B cell (primary cell): ENCODE data around the gene HLA-B. TPM values are rescaled to one million over a fixed set of nuclear protein-coding genes. Genes with fewer than 3 reads are reported as not detected.
"Not testable (repeated sequence)": the region's sequence is repeated elsewhere in the genome, so short reads cannot be mapped to it uniquely, and the experiment has no call there.

Experiments
- ATAC-seq: fragments of 200-7000 bp; cut with Tn5 transposase; one replicate; pipeline ENCODE4 v1.10.0; 2021; ENCODE audit warnings: low read depth, mild to moderate bottlenecking, moderate number of reproducible peaks, moderate library complexity
- CTCF ChIA-PET: fragments of 350-600 bp; sonication (Branson Sonifier 250); formaldehyde crosslinking; loops from one replicate; lab custom pipeline; 2021; ENCODE audit warnings: antibody characterized with exemption, inconsistent platforms; lab: Charles Lee
- POLR2A ChIA-PET: fragments of 350-600 bp; sonication (Branson Sonifier 250); formaldehyde crosslinking; loops from one replicate; lab custom pipeline; 2021; ENCODE audit warnings: antibody characterized with exemption; lab: Charles Lee
- DNase-seq: peaks from one replicate; pipeline ENCODE4 v3.0.0; 2013
- H2AFZ ChIP-seq: 2 replicates; pipeline ENCODE4 v1.6.1; 2012; ENCODE audit warnings: mild to moderate bottlenecking, low read depth, low read length; ENCODE audit not compliant: insufficient read depth, poor library complexity, severe bottlenecking
- H3K27ac ChIP-seq, 2 donors: 1 replicate in 1 of 2; 2 replicates in 1 of 2; pipeline ENCODE4 v1.5.1; 2012 to 2013; ENCODE audit warnings: low read length in 2 of 2, mild to moderate bottlenecking in 2 of 2, moderate library complexity in 1 of 2
- H3K27me3 ChIP-seq, 4 experiments: fragments of 200-600 bp in 1 of 4; sonication (generic) in 1 of 4; replicated peaks in 1 of 4; 1 replicate in 2 of 4; 2 replicates in 2 of 4; pipeline versions ENCODE4 v1.6.1 to v1.7.0; 2013 to 2016; ENCODE audit warnings: low read length in 3 of 4, mild to moderate bottlenecking in 2 of 4, mixed read lengths in 1 of 4, moderate library complexity in 1 of 4; ENCODE audit not compliant: insufficient read depth in 4 of 4, control insufficient read depth in 3 of 4; ENCODE audit errors: control extremely low read depth in 1 of 4
- H3K36me3 ChIP-seq, 2 experiments: replicated peaks in 1 of 2; 1 replicate in 1 of 2; 2 replicates in 1 of 2; pipeline versions ENCODE4 v1.6.1 to v1.7.1; 2013; ENCODE audit warnings: low read length in 1 of 2; ENCODE audit not compliant: insufficient read depth in 2 of 2, control insufficient read depth in 1 of 2; ENCODE audit errors: control extremely low read depth in 1 of 2, extremely low read depth in 1 of 2
- H3K4me1 ChIP-seq, 2 donors: fragments of 200-600 bp in 1 of 2; sonication (generic) in 1 of 2; 1 replicate in 1 of 2; 2 replicates in 1 of 2; pipeline versions ENCODE4 v1.5.1 to v1.6.1; 2013 to 2017; ENCODE audit warnings: low read length in 2 of 2; ENCODE audit not compliant: control insufficient read depth in 2 of 2, insufficient read depth in 2 of 2
- H3K4me2 ChIP-seq: replicated peaks from 2 replicates; pipeline ENCODE3; 2012; ENCODE audit warnings: mild to moderate bottlenecking, low read depth, low read length; ENCODE audit not compliant: poor library complexity, severe bottlenecking
- H3K4me3 ChIP-seq, 5 experiments: fragments of 200-600 bp in 1 of 5; sonication (generic) in 1 of 5; 1 replicate in 3 of 5; 2 replicates in 2 of 5; pipeline versions ENCODE4 v1.5.1 to v1.7.0; 2011 to 2016; ENCODE audit warnings: low read length in 4 of 5, mild to moderate bottlenecking in 4 of 5, low read depth in 2 of 5, control low read depth in 1 of 5, moderate library complexity in 1 of 5; ENCODE audit not compliant: insufficient read depth in 1 of 5; ENCODE audit errors: control extremely low read depth in 1 of 5, extremely low read depth in 1 of 5
- H3K79me2 ChIP-seq: fragments of 200-600 bp; sonication (generic); one replicate; pipeline ENCODE4 v1.6.0; 2016; ENCODE audit warnings: low read length; ENCODE audit not compliant: control insufficient read depth, insufficient read depth
- H3K9ac ChIP-seq: fragments of 200-600 bp; sonication (generic); 2 replicates; pipeline ENCODE4 v1.6.1; 2017; ENCODE audit warnings: mild to moderate bottlenecking, low read length, moderate library complexity
- H3K9me3 ChIP-seq, 3 donors: one replicate each; pipeline versions ENCODE4 v1.6.1 to v1.7.1; 2013; ENCODE audit warnings: low read length in 2 of 3; ENCODE audit not compliant: control insufficient read depth in 2 of 3, insufficient read depth in 1 of 3; ENCODE audit errors: control extremely low read depth in 1 of 3
- H4K20me1 ChIP-seq: 2 replicates; pipeline ENCODE4 v1.6.0; 2012; ENCODE audit warnings: mild to moderate bottlenecking, low read length; ENCODE audit not compliant: insufficient read depth, control insufficient read depth, poor library complexity, severe bottlenecking
- H3K27ac Mint-ChIP-seq: one replicate; pipeline ENCODE4 v1.8.0; 2021; ENCODE audit warnings: mixed read lengths
- H3K27me3 Mint-ChIP-seq: one replicate; pipeline ENCODE4 v1.8.0; 2021; ENCODE audit warnings: mixed read lengths
- H3K4me1 Mint-ChIP-seq: one replicate; pipeline ENCODE4 v1.8.0; 2021; ENCODE audit warnings: mixed read lengths
- H3K4me3 Mint-ChIP-seq: one replicate; pipeline ENCODE4 v1.8.0; 2021; ENCODE audit warnings: mixed read lengths
- H3K9me3 Mint-ChIP-seq: one replicate; pipeline ENCODE4 v1.8.0; 2022; ENCODE audit warnings: mixed read lengths; ENCODE audit not compliant: insufficient read depth
- CTCF ChIP-seq: fragments of 200-600 bp; IDR thresholded peaks from one replicate; pipeline ENCODE4 v1.8.0; 2022; ENCODE audit warnings: antibody characterized with exemption, mild to moderate bottlenecking
- EZH2 ChIP-seq: IDR thresholded peaks from 2 replicates; pipeline ENCODE4 v1.6.1; 2012; ENCODE audit warnings: borderline replicate concordance, low read depth, mild to moderate bottlenecking, moderate library complexity, low read length; ENCODE audit not compliant: insufficient read depth, poor library complexity, severe bottlenecking
- WGBS: methylation state at CpG from one replicate; pipeline ENCODE4 v1.1.5; 2013; ENCODE audit warnings: missing lambda C conversion rate; ENCODE audit not compliant: insufficient coverage; 5-methylcytosine and 5-hydroxymethylcytosine counted together
- intact Hi-C: fragments of 100-400 bp; cut with micrococcal nuclease; formaldehyde crosslinking; loops from one replicate; pipeline ENCODE4 v1.10.0; 2022
- polyA plus RNA-seq: library from polyadenylated mRNA; depleted of rRNA; stranded (reverse); fragments of >200 nt; gene quantifications from 2 replicates; pipeline ENCODE4 v1.2.3, GENCODE V29; 2012
- total RNA-seq, 2 donors: library from RNA; stranded (reverse); fragments of 120-200 nt in 1 of 2; gene quantifications; 1 replicate in 1 of 2; 2 replicates in 1 of 2; pipeline versions ENCODE4 v1.2.3 to v1.2.4, GENCODE V29; 2013 to 2022

HLA-B gene
- total and polyA plus RNA-seq, 2 donors (not counting 1 experiment from before 2014, with no cell fraction given): 4,028 to 7,345 TPM

GRCh38 chr6:31397901-31398525 lies 41.0 kb upstream of the HLA-B start:
- H3K9me3 ChIP-seq: no peaks in the 10 kb centered on the region
- peaks cover 0 to 15% of the 10 kb centered on the region in 2 experiments for H3K36me3 ChIP-seq
- peaks cover 40% of the 10 kb centered on the region for H3K4me1 Mint-ChIP-seq
- intact Hi-C loops: loop anchor here (1.0 to 2.0 kb wide), 3 partner anchors 43 to 143 kb away; no protein-coding TSS in a partner anchor
- no peak overlapping the region for H3K9ac ChIP-seq
- H3K27me3 ChIP-seq: no peaks in the 10 kb centered on the region
- peaks cover 21% of the 10 kb centered on the region for H4K20me1 ChIP-seq
- WGBS: 94% methylated on average over 9 of the region's 10 CpGs
- H3K79me2 ChIP-seq: peaks cover 45% of the 10 kb centered on the region
- DNase-seq (no peak), ATAC-seq (no peak)
- TF ChIP-seq CTCF: no peak
- TF ChIP-seq EZH2: no peak
- H3K4me3 Mint-ChIP-seq: peak overlapping the region; percentile 32
- no peak overlapping the region for H3K4me3 ChIP-seq
- peaks cover 22 to 40% of the 10 kb centered on the region in 2 donors for H3K4me1 ChIP-seq
- no peak overlapping the region for H3K27ac Mint-ChIP-seq
- no peak overlapping the region for H3K27ac ChIP-seq
- ChIA-PET CTCF (interaction anchor here (0.6 to 5.7 kb wide), 15 partner anchors 29 to 256 kb away, joined by 3 to 78 read pairs (median 4); no protein-coding TSS in a partner anchor), POLR2A (no interaction called here)
- no peak overlapping the region for H3K4me2 ChIP-seq
- no peaks in the 10 kb centered on the region for H3K9me3 Mint-ChIP-seq
- H3K27me3 Mint-ChIP-seq: no peaks in the 10 kb centered on the region
- H2AFZ ChIP-seq: no peak overlapping the region

DNA sequence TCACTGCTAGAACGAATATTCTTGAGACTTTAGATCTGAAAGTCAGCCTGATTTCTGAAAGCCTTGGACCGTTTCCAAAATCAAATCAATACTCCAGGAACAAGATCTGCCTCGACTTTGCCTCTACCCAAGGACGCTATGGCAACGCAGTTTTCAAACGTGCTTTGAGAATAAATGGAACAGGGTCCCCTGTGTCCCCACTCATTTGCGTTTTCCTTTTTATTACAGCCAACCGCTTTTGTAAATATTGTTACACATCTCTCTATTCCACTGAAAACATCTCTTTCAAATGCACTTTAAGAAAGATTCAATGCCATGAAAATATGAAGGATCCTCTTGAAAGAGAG lies 40.1 kb upstream of the HLA-B start:
- DNase-seq, H3K9me3 ChIP-seq, H3K9me3 Mint-ChIP-seq, H2AFZ ChIP-seq, ATAC-seq, H3K4me3 ChIP-seq, H3K27me3 ChIP-seq, H3K9ac ChIP-seq, H3K4me2 ChIP-seq, H3K27me3 Mint-ChIP-seq, H3K27ac ChIP-seq: not testable (repeated sequence)
- peaks cover 16% of the 10 kb centered on the region for H4K20me1 ChIP-seq
- H3K4me1 Mint-ChIP-seq: peaks cover 31% of the 10 kb centered on the region
- 18% methylated on average over 6 of the region's 8 CpGs for WGBS
- CTCF ChIA-PET: interaction anchor here (0.7 to 5.7 kb wide), 12 partner anchors 30 to 203 kb away, joined by 3 to 78 read pairs (median 4); no protein-coding TSS in a partner anchor
- peak overlapping the region; percentile 48 for H3K27ac Mint-ChIP-seq
- H3K4me3 Mint-ChIP-seq: peak overlapping the region; percentile 66
- H3K79me2 ChIP-seq: peaks cover 38% of the 10 kb centered on the region
- POLR2A ChIA-PET: interaction anchor here (0.6 kb wide), 1 partner anchor 1413 kb away, joined by 4 read pairs; no protein-coding TSS in a partner anchor
- peaks cover 13 to 31% of the 10 kb centered on the region in 2 donors for H3K4me1 ChIP-seq
- intact Hi-C loops: loop anchor here (1.0 to 2.0 kb wide), 3 partner anchors 44 to 144 kb away; no protein-coding TSS in a partner anchor
- H3K36me3 ChIP-seq: peaks cover 0 to 15% of the 10 kb centered on the region in 2 experiments
